ENCODE measurements around the gene ZNF436. TPM values are rescaled to one million over a fixed set of nuclear protein-coding genes. Genes with fewer than 3 reads are reported as not detected.
"Not testable (repeated sequence)": the region's sequence is repeated elsewhere in the genome, so short reads cannot be mapped to it uniquely, and the experiment has no call there.

The ZNF436 gene
- total RNA-seq, 1 donor from 2014 or later = 10.0 TPM

DNA sequence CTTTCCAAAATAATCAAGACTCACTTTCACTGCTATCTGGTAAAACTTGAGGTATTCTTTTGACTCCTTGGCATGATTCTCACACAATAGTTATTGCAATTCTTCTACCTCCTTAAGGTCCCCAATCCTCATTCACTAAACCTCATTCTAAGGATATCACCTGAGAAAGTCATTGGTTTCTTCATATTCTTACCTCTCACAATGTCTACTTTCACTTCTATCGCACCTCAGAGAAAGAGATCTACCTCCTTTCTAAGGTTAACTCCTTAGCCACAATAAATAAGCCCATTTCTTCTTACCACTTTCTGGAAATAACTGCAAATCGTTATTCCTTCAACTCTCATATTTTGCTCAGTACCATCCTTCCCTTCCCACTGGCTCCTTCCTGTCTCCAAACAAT, 44.2 kb downstream of the ZNF436 start:
- Mint-ChIP-seq H3K4me3 (no peak overlapping the region), H3K27ac (ENCODE audit: unreplicated experiment) (no peak overlapping the region), H3K36me3 (ENCODE audit: low read depth) (peaks cover 34% of the 10 kb centered on the region), H3K27me3 (ENCODE audit: low read depth) (no peaks in the 10 kb centered on the region), H3K9me3 (no peaks in the 10 kb centered on the region), H3K4me1 (peaks cover 3% of the 10 kb centered on the region)
- TF ChIP-seq, protein P1, sequence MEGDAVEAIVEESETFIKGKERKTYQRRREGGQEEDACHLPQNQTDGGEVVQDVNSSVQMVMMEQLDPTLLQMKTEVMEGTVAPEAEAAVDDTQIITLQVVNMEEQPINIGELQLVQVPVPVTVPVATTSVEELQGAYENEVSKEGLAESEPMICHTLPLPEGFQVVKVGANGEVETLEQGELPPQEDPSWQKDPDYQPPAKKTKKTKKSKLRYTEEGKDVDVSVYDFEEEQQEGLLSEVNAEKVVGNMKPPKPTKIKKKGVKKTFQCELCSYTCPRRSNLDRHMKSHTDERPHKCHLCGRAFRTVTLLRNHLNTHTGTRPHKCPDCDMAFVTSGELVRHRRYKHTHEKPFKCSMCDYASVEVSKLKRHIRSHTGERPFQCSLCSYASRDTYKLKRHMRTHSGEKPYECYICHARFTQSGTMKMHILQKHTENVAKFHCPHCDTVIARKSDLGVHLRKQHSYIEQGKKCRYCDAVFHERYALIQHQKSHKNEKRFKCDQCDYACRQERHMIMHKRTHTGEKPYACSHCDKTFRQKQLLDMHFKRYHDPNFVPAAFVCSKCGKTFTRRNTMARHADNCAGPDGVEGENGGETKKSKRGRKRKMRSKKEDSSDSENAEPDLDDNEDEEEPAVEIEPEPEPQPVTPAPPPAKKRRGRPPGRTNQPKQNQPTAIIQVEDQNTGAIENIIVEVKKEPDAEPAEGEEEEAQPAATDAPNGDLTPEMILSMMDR (conservative IDR thresholded peaks at IDR 0.05) = no peak
- DNase-seq (ENCODE audit: low read depth, low spot score) = no peak

DNA sequence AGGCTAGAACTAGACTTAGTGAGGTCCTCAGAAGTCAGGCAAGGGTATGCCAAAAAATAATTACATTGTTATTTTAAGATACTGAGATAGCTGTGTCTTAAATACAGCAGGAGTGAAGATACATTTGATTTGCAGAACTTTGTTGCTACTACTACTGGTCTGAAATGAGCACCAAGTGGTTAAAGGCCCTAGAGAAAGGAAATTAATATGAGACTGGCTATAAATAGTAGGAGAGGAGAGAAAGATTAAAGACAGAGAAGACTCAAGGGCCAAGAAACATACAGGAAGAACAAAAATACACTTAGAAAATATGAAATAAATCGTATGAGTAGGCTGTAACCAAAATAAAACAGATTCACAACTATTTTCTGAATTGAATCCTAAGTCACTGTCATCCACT, 46.9 kb downstream of the ZNF436 start:
- H3K9me3 Mint-ChIP-seq = no peaks in the 10 kb centered on the region
- H3K27me3 Mint-ChIP-seq (ENCODE audit: low read depth) = no peaks in the 10 kb centered on the region
- H3K4me3 Mint-ChIP-seq = no peak overlapping the region
- H3K27ac Mint-ChIP-seq (ENCODE audit: unreplicated experiment) = no peak overlapping the region
- no peak for DNase-seq (ENCODE audit: low read depth, low spot score)
- TF ChIP-seq, protein P1 (conservative IDR thresholded peaks at IDR 0.05) = no peak
- peaks cover 34% of the 10 kb centered on the region for H3K36me3 Mint-ChIP-seq (ENCODE audit: low read depth)
- peaks cover 3% of the 10 kb centered on the region for H3K4me1 Mint-ChIP-seq

DNA sequence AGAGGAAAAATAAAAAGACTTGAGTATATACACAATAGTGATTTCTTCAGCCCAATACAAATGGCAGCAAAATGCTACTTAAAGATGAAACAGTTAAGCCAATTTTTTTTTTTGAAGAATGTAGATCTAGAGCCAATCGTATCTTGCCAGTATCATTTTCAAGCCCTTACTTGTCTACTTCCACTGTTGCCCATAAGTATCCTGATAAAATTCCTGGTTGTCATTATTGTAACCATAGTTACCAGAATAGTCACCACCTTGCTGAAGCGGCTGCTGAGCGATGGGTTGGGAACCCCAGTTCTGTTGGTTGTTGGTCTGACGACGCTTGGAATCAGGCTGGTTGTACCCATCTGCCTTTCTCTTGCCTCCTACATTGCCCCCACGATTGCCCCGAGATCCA, 59.4 kb downstream of the ZNF436 start:
- H3K27ac Mint-ChIP-seq (ENCODE audit: unreplicated experiment) = not testable (repeated sequence)

More for the DNA sequence above, 59.4 kb downstream of the ZNF436 start:
- H3K4me1 Mint-ChIP-seq; DNase-seq (ENCODE audit: low read depth, low spot score); H3K27me3 Mint-ChIP-seq (ENCODE audit: low read depth); H3K9me3 Mint-ChIP-seq; H3K4me3 Mint-ChIP-seq: not testable (repeated sequence)
- peaks cover 20% of the 10 kb centered on the region for H3K36me3 Mint-ChIP-seq (ENCODE audit: low read depth)

Other genes starting within 250 kb of the ZNF436 start
- 31.3 and 31.4 TPM in 2 replicates for gene LUZP1, start 201.0 kb downstream of the ZNF436 start, total RNA-seq
- gene HTR1D, start 152.3 kb downstream of the ZNF436 start, total RNA-seq = not detected in 2 replicates
- gene HNRNPR, start 25.6 kb downstream of the ZNF436 start, total RNA-seq = 293 and 305 TPM in 2 replicates
- gene TCEA3, start 54.9 kb upstream of the ZNF436 start, total RNA-seq = 1.2 and 1.5 TPM in 2 replicates
- gene ASAP3, start 114.3 kb upstream of the ZNF436 start, total RNA-seq = 45.5 and 45.8 TPM in 2 replicates
- 23.5 and 23.7 TPM in 2 replicates for gene E2F2, start 161.4 kb upstream of the ZNF436 start, total RNA-seq
- 36.2 and 40.9 TPM in 2 replicates for gene ID3, start 189.7 kb upstream of the ZNF436 start, total RNA-seq

Measured in neural crest cell (in vitro differentiated cells).